GM15510 (cell line): ENCODE data around the gene GREM1.

Source experiments
- POLR2A ChIP-seq: IDR thresholded peaks from 3 replicates; pipeline ENCODE4 v1.6.1; 2011; ENCODE audit warnings: borderline replicate concordance; ENCODE audit not compliant: insufficient read length; ENCODE audit errors: extremely low read depth

Gene GREM1

GRCh38 chr15:32733281-32733680, 15.5 kb downstream of the GREM1 start:
- no peak for TF ChIP-seq POLR2A

GRCh38 chr15:32735989-32736700, 18.3 kb downstream of the GREM1 start:
- TF ChIP-seq POLR2A: no peak

GRCh38 chr15:32736701-32737061, 18.9 kb downstream of the GREM1 start:
- TF ChIP-seq POLR2A: no peak

- no peak for TF ChIP-seq POLR2A
These were observed 19.5 kb downstream of the GREM1 start for GRCh38 chr15:32737304-32737703.

- no peak for TF ChIP-seq POLR2A
These were observed 20.9 kb downstream of the GREM1 start for GRCh38 chr15:32738666-32739065.

GRCh38 chr15:32739522-32740063, 21.8 kb downstream of the GREM1 start:
- TF ChIP-seq POLR2A: no peak

- TF ChIP-seq POLR2A: no peak
These were observed 25.8 kb downstream of the GREM1 start for GRCh38 chr15:32743411-32744140.

GRCh38 chr15:32746116-32746857, 28.5 kb downstream of the GREM1 start:
- TF ChIP-seq POLR2A: no peak

- no peak for TF ChIP-seq POLR2A
These were observed 30.1 kb downstream of the GREM1 start for GRCh38 chr15:32747921-32748342.

- TF ChIP-seq POLR2A: no peak
These were observed 33.2 kb downstream of the GREM1 start for GRCh38 chr15:32750979-32751378.

- TF ChIP-seq POLR2A: no peak
These were observed 39.6 kb downstream of the GREM1 start for GRCh38 chr15:32757426-32757825.

GRCh38 chr15:32763295-32763694, 45.5 kb downstream of the GREM1 start:
- TF ChIP-seq POLR2A: no peak

- TF ChIP-seq POLR2A: no peak
These were observed 47.4 kb downstream of the GREM1 start for GRCh38 chr15:32765236-32765635.

GRCh38 chr15:32766101-32766500, 48.3 kb downstream of the GREM1 start:
- TF ChIP-seq POLR2A: no peak

GRCh38 chr15:32767236-32767635, 49.4 kb downstream of the GREM1 start:
- no peak for TF ChIP-seq POLR2A

GRCh38 chr15:32774022-32774421, 56.2 kb downstream of the GREM1 start:
- TF ChIP-seq POLR2A: no peak

- no peak for TF ChIP-seq POLR2A
These were observed 57.3 kb downstream of the GREM1 start for GRCh38 chr15:32775103-32775502.
